Embryonic facial prominence (tissue), 1 donor: ENCODE results near the gene SULT2B1.
"Not testable (repeated sequence)": the region's sequence is repeated elsewhere in the genome, so short reads cannot be mapped to it uniquely, and the experiment has no call there.

Experiments
- DNase-seq: peaks from one replicate; pipeline ENCODE4 v3.0.0-alpha.2; 2016; ENCODE audit errors: extremely low spot score

The SULT2B1 gene

GRCh38 chr19:48551437-48552302, at the start of gene SULT2B1:
SULT2B1 (plus strand) TSS chr19:48552172; CDS start chr19:48552253, 81 bp downstream.
- no peak for DNase-seq

- DNase-seq = no peak
Measured at GRCh38 chr19:48502350-48503018, 49.5 kb upstream of the SULT2B1 start.

- no peak for DNase-seq
Measured at GRCh38 chr19:48506138-48506733, 45.7 kb upstream of the SULT2B1 start.

DNA sequence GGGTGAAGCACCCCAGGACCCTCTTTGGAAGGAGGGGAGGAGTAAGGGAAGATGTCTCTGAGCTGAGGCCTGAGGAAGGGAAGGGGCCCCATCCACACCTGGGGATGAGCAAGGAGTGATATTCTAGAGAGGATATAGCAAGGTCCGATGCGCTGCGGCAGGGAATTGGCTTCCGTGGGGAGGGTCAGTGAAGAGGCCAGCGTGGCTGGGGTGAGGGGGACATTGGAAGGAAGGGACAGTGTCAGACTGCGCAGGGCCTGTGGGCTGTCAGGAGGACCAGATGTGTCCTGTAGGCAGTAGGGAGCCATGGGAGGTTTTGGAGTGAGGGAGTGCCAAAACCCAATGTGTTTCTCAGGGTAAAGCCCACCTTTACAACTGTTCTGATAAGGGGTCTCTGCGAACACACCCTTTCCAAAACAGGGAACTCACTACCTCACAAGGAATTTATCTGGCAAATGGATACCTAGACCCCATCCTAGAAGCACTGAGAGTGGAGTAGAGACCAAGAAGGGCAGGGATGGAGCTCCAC, 44.0 kb upstream of the SULT2B1 start:
- DNase-seq = no peak

DNA sequence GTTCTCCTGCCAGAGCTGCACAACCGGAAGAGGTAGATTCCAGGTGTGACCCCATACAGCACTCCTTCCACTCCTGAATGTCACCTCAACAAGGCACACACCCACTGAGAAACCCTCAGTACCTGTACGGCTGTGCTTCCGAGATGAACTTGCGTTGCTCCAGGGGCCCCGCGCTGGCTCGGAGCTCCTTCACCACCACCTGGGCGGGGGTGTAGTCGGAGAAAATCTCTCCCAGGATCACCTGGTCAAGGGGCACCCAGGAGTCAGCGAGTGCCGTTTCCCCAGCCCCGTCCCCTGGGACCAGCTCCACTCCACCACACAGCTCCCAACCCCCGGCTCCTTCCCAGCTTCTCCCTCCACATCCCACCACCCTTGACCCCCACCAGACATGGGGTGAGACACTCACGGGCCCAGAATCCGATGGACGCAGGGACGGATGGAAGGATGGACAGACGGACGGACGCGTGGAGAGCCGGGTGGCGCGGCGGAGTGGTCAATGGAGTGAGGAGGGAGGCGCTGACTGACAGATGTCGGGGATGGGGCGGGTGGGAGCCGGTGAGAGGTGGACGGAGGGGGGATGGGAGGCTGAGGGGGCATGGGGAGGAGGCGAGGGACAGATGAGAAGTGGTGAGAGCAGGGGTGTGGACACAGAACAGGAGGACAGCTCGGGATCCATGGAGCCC, 43.1 kb upstream of the SULT2B1 start:
- DNase-seq = no peak

GRCh38 chr19:48509467-48510194, 42.3 kb upstream of the SULT2B1 start:
- no peak for DNase-seq

- no peak for DNase-seq
Measured at GRCh38 chr19:48510421-48511268, 41.3 kb upstream of the SULT2B1 start.

DNA sequence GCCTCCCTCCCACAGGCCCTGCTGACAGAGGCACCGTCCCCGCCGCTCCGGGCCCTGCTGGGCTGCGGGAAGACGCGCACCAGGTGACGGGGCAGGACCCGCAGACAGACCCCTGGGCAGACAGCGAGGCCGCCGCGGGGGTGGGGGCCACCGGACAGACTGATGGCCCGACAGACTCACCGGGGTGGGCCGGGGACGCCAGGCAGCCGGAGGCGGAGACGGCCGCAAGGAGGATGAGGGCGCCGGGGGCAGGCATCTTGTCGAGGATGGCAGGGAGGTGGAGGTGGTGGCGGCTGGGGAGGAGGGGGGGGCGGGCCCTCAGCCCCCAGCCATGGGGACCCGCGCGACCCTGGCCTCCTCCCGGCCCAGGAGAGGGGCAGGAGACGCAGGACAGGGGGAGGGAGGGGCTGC, 40.6 kb upstream of the SULT2B1 start:
- no peak for DNase-seq

DNA sequence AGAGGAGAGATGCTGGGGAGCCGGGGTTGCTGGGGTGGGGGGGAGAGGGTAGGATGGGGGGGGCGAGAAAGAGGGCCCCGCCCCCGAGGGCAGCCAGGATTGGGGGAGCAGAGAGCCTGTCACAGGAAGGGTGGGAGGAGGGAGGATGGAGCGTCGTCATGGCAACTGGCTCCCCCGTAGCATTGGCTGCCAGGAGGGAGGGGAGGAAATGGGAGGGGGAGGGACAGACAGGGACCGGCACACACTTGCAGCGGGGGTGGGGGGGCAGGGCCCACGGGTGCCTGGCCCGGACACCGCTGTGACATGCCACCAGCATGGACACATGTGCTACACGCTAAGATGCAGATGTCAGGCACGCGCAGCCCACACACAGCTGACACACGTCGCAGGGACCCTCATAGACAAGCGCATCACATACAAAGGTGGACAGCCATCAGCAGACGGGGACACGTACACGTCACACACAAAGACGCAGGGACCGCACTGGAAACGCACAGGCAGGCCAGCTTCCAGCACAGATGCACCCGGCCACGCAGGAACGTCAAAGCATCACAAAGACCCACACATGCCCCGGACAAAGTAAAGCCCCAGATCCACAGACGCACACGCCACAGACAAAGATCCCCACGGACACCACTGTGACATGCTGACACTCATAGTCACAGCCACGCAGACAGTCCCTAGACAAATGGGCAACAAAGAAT, 40.0 kb upstream of the SULT2B1 start, which contains the start of gene LMTK3:
LMTK3 (minus strand) TSS at position 36 of the 704 bp plus-strand sequence. CDS start 259 bp downstream, outside the sequence.
- no peak for DNase-seq

GRCh38 chr19:48512504-48513288, 39.3 kb upstream of the SULT2B1 start:
- no peak for DNase-seq

DNA sequence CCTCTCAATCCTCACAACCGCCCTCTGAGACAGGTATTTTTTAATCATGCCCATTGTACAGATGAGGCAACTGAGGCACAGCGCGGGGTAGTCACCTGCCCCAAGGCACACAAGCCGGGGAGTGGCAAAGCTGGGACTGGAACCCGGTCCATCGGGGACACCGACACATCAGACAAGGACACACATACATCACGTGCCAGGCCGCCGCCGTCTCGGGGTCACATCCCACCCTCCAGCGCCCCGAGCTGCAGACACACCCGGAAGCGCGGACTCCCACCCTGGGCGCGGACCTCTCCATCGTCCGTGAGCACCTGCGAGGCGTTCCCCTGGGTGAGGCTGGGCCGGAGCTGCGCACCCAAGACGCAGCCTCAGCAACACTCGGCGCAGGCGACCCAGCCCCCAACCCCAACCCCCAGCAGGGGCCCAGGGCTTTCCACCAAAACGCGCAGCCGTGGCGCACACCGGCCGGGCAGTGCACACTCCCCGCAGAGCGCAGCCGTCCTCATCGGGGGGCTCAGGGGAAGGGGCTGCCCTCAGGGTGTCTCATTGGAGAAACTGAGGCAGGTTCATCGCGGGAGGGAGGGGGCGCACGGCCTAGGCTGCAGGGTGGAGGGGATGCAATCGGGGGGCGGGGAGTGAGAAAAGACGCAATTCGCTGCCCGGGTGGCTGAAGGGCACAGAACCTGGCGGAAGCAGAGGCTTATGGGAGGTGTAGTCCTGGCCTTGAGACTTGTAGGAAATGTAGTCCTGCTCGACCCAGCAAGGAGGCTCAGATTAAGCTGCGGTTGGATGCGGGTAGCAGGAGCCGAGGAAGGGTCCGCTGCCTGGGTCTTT, 38.5 kb upstream of the SULT2B1 start:
- DNase-seq = no peak

- no peak for DNase-seq
Measured at GRCh38 chr19:48514123-48514458, 37.9 kb upstream of the SULT2B1 start.

- no peak for DNase-seq
Measured at GRCh38 chr19:48516536-48516935, 35.4 kb upstream of the SULT2B1 start.

GRCh38 chr19:48518207-48518606, 33.8 kb upstream of the SULT2B1 start:
- DNase-seq = no peak

GRCh38 chr19:48519426-48519825, 32.5 kb upstream of the SULT2B1 start:
- not testable (repeated sequence) for DNase-seq

GRCh38 chr19:48520134-48520533, 31.8 kb upstream of the SULT2B1 start:
- no peak for DNase-seq

GRCh38 chr19:48524221-48524620, 27.8 kb upstream of the SULT2B1 start:
- DNase-seq = no peak

- no peak for DNase-seq
Measured at GRCh38 chr19:48524732-48525131, 27.2 kb upstream of the SULT2B1 start.
